Measurements from ENCODE around the gene PCDHA1.

DNA sequence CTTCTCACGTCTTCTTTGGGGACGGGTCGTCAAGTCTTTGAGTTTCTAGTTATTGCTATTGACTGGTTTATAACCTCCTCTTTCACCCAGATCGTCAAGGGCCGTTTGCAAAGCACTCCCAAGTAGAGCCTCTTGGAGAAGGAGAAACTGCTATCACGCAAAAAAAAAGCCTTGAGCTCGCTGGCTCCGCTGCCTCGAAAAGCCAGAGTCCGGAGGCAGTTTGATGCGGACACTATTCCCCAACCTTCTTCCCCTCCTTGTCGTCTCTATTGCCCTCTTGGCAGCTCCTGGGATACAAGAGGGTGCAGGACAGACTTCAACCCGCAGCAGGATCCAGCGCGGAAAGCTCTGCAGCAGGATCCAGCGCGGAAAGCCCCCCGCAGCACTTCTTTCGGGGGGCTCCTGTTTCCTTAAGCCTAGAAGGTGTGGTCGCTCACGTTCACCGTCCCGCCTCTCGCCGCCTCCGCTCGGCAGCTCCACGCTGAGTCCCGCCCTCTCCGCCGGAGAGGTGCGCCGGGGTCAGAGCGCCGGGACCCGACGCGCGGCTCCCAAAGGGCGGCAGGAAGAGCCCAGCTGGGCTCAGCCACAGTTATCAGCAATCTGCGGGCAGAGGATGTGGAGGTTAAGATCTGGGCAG is 140.0 kb downstream of the PCDHA1 start, which contains the start of gene PCDHAC1:
- TF ChIP-seq, protein P1, sequence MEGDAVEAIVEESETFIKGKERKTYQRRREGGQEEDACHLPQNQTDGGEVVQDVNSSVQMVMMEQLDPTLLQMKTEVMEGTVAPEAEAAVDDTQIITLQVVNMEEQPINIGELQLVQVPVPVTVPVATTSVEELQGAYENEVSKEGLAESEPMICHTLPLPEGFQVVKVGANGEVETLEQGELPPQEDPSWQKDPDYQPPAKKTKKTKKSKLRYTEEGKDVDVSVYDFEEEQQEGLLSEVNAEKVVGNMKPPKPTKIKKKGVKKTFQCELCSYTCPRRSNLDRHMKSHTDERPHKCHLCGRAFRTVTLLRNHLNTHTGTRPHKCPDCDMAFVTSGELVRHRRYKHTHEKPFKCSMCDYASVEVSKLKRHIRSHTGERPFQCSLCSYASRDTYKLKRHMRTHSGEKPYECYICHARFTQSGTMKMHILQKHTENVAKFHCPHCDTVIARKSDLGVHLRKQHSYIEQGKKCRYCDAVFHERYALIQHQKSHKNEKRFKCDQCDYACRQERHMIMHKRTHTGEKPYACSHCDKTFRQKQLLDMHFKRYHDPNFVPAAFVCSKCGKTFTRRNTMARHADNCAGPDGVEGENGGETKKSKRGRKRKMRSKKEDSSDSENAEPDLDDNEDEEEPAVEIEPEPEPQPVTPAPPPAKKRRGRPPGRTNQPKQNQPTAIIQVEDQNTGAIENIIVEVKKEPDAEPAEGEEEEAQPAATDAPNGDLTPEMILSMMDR (IDR thresholded peaks at IDR 0.05) = no peak
- TF ChIP-seq POLR2A (IDR thresholded peaks at IDR 0.05; ENCODE audit: low read depth) (no peak), POLR2AphosphoS5 (IDR thresholded peaks at IDR 0.05) (no peak)
